Transverse colon (tissue), 4 donors: ENCODE results near the gene NTF4. TPM values are rescaled to one million over a fixed set of nuclear protein-coding genes. Genes with fewer than 3 reads are reported as not detected.
"Not testable (repeated sequence)": the region's sequence is repeated elsewhere in the genome, so short reads cannot be mapped to it uniquely, and the experiment has no call there.

Experiments
- DNase-seq: peaks from one replicate; pipeline ENCODE4 v3.0.0-alpha.2; 2019
- H3K27ac ChIP-seq, 4 donors: fragments of 200-600 bp; sonication (generic); 2 replicates each; pipeline ENCODE4 v1.5.1; 2016 to 2018; ENCODE audit warnings: inconsistent platforms in 4 of 4
- H3K27me3 ChIP-seq: fragments of 200-600 bp; sonication (generic); 2 replicates; pipeline ENCODE4 v1.5.1; 2017; ENCODE audit warnings: inconsistent platforms
- H3K36me3 ChIP-seq, 4 donors: fragments of 200-600 bp; sonication (generic); 2 replicates each; pipeline ENCODE4 v1.5.1; 2017 to 2019; ENCODE audit warnings: inconsistent platforms in 4 of 4
- H3K4me1 ChIP-seq, 4 donors: fragments of 200-600 bp; sonication (generic); 2 replicates each; pipeline ENCODE4 v1.5.1; 2017 to 2020; ENCODE audit warnings: inconsistent platforms in 4 of 4
- H3K4me3 ChIP-seq, 4 donors: fragments of 200-600 bp; sonication (generic); 1 replicate in 1 of 4; 2 replicates in 3 of 4; pipeline versions ENCODE4 v1.5.1 to v1.6.1; 2017 to 2019; ENCODE audit warnings: inconsistent platforms in 4 of 4
- H3K9me3 ChIP-seq, 2 donors: fragments of 200-600 bp; sonication (generic); 2 replicates each; pipeline ENCODE4 v1.5.1; 2017 to 2019; ENCODE audit warnings: inconsistent platforms in 2 of 2
- CTCF ChIP-seq, 5 experiments: fragments of 200-600 bp in 3 of 5; fragments of 450-650 bp in 2 of 5; sonication (generic) in 3 of 5; IDR thresholded peaks; 1 replicate in 2 of 5; 2 replicates in 3 of 5; pipeline ENCODE4 v1.5.1; 2016 to 2017; ENCODE audit warnings: antibody characterized with exemption in 5 of 5, inconsistent platforms in 3 of 5, mild to moderate bottlenecking in 2 of 5, moderate library complexity in 1 of 5
- EP300 ChIP-seq: sonication (generic); formaldehyde crosslinking; IDR thresholded peaks from one replicate; pipeline ENCODE4 v1.6.1; 2017; ENCODE audit warnings: antibody characterized with exemption, low read depth
- POLR2A ChIP-seq: fragments of 450-650 bp; IDR thresholded peaks from one replicate; pipeline ENCODE4 v1.6.1; 2016; ENCODE audit warnings: antibody characterized with exemption, mild to moderate bottlenecking, moderate library complexity
- POLR2AphosphoS5 ChIP-seq, 3 donors: sonication (generic); formaldehyde crosslinking; IDR thresholded peaks; one replicate each; pipeline ENCODE4 v1.6.1; 2016; ENCODE audit warnings: antibody characterized with exemption in 3 of 3
- WGBS, 2 donors: methylation state at CpG; one replicate each; pipeline ENCODE4 v1.1.5; 2018; ENCODE audit warnings: low coverage in 1 of 2; 5-methylcytosine and 5-hydroxymethylcytosine counted together
- in situ Hi-C, 4 donors: fragments of 200-750 bp; cut with MboI; loops; one replicate each; pipeline versions ENCODE4 v1.15.0 to v1.15.1; 2017; ENCODE audit warnings: low sequenced_read_pairs in 3 of 4, low pct_ligation_motif_present in 1 of 4, low pct_unique_long_range_greater_than_20kb in 1 of 4
- intact Hi-C: fragments of 100-400 bp; cut with DNase I; formaldehyde crosslinking; loops from one replicate; pipeline ENCODE4 v1.15.1; 2023; ENCODE audit warnings: low total_unique reads
- total RNA-seq, 4 donors: library from RNA; depleted of rRNA; stranded (reverse); fragments of >200 nt; gene quantifications; one replicate each; pipeline ENCODE4 v1.1.0, GENCODE V29; 2016

NTF4 gene
- total RNA-seq, 4 donors from 2014 or later = not detected

- H3K27me3 ChIP-seq = peaks cover 48% of the 10 kb centered on the region
- TF ChIP-seq CTCF (IDR thresholded peaks at IDR 0.05) = peak; percentile 66 to 80 (median 74)
- H3K4me1 ChIP-seq, H3K27ac ChIP-seq, H3K4me3 ChIP-seq, intact Hi-C loops, H3K9me3 ChIP-seq, H3K36me3 ChIP-seq: not testable (repeated sequence)
- 17% methylated on average over 9 of the region's 9 CpGs; no CpG with 5 or more reads in 1 of the 2 donors for WGBS, 2 donors
- in situ Hi-C loops = loop anchor here in 1 of 4 donors (25.0 kb wide), 1 partner anchor 137 kb away; no protein-coding TSS in a partner anchor
- DNase-seq = peak; percentile 77
Measured at GRCh38 chr19:49074869-49075268, 10.3 kb upstream of the NTF4 start.

GRCh38 chr19:49073514-49074378, 9.1 kb upstream of the NTF4 start:
- H3K4me3 ChIP-seq = no peak overlapping the region
- no peaks in the 10 kb centered on the region for H3K9me3 ChIP-seq
- peaks cover 60% of the 10 kb centered on the region for H3K27me3 ChIP-seq
- H3K27ac ChIP-seq = no peak overlapping the region
- TF ChIP-seq POLR2A (no peak), CTCF (IDR thresholded peaks at IDR 0.05) (peak in 1 of 5 experiments; percentile 5)
- peaks cover 0 to 8% (median 2%) of the 10 kb centered on the region in 4 donors for H3K4me1 ChIP-seq
- in situ Hi-C loops (no loop called here), intact Hi-C loops (no loop called here)
- no peak for DNase-seq
- H3K36me3 ChIP-seq = no peaks in the 10 kb centered on the region
- WGBS, 2 donors = 53 to 79% methylated on average over 6 to 22 of the region's 23 CpGs

- in situ Hi-C loops (no loop called here), intact Hi-C loops (no loop called here)
- H3K36me3 ChIP-seq = no peaks in the 10 kb centered on the region
- no peaks in the 10 kb centered on the region for H3K9me3 ChIP-seq
- no peak for DNase-seq
- H3K4me1 ChIP-seq = peaks cover 0 to 8% (median 2%) of the 10 kb centered on the region in 4 donors
- no peak overlapping the region for H3K27ac ChIP-seq
- WGBS, 2 donors = 22% methylated on average over 29 of the region's 93 CpGs; no CpG with 5 or more reads in 1 of the 2 donors
- H3K27me3 ChIP-seq = peaks cover 77% of the 10 kb centered on the region
- H3K4me3 ChIP-seq = peak overlapping the region in 1 of 4 donors; percentile 7
- TF ChIP-seq CTCF (IDR thresholded peaks at IDR 0.05) (no peak), POLR2A (no peak)
Measured at GRCh38 chr19:49071860-49072547, 7.4 kb upstream of the NTF4 start.

GRCh38 chr19:49070416-49070815, 5.8 kb upstream of the NTF4 start:
- WGBS, 2 donors = 93% methylated on average over 13 to 21 of the region's 21 CpGs
- intact Hi-C loops (no loop called here), in situ Hi-C loops (no loop called here)
- Histone ChIP-seq H3K4me1 (peaks cover 0 to 8% (median 3%) of the 10 kb centered on the region in 4 donors), H3K36me3 (no peaks in the 10 kb centered on the region), H3K9me3 (no peaks in the 10 kb centered on the region), H3K27ac (no peak overlapping the region), H3K4me3 (no peak overlapping the region), H3K27me3 (peaks cover 93% of the 10 kb centered on the region)
- no peak for TF ChIP-seq CTCF (IDR thresholded peaks at IDR 0.05)
- TF ChIP-seq POLR2A = no peak
- no peak for TF ChIP-seq POLR2AphosphoS5 (IDR thresholded peaks at IDR 0.05)
- no peak for TF ChIP-seq EP300
- DNase-seq = no peak
